ENCODE data around the gene OPCML.

DNA sequence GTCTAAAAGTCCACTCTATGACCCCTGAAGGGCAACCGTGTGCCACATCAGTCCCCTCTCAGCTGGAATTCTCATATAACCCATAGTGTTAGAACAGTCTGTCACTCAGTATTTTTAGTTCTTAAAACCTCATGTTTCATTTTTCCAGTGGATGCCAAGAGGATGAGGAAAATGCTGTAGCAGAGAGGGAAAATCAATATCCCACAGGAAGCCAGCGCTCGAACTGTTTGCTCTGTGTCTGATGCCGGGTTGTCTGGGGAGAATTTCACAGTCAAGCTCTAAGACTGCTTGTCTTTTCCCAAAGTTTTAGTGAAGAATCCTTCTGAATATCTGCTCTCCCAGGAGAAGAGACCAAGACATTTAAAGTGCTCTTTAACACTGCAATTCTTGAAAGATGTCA lies 360.9 kb downstream of the OPCML start:
- TF ChIP-seq POLR2AphosphoS5 (IDR thresholded peaks at IDR 0.05; ENCODE audit: insufficient read depth in 1 of 2, low read depth in 1 of 2) (no peak), POLR2A (IDR thresholded peaks at IDR 0.05) (no peak)
- TF ChIP-seq, protein P1, sequence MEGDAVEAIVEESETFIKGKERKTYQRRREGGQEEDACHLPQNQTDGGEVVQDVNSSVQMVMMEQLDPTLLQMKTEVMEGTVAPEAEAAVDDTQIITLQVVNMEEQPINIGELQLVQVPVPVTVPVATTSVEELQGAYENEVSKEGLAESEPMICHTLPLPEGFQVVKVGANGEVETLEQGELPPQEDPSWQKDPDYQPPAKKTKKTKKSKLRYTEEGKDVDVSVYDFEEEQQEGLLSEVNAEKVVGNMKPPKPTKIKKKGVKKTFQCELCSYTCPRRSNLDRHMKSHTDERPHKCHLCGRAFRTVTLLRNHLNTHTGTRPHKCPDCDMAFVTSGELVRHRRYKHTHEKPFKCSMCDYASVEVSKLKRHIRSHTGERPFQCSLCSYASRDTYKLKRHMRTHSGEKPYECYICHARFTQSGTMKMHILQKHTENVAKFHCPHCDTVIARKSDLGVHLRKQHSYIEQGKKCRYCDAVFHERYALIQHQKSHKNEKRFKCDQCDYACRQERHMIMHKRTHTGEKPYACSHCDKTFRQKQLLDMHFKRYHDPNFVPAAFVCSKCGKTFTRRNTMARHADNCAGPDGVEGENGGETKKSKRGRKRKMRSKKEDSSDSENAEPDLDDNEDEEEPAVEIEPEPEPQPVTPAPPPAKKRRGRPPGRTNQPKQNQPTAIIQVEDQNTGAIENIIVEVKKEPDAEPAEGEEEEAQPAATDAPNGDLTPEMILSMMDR (IDR thresholded peaks at IDR 0.05): no peak

Data from vagina (tissue), 2 donors.